SK-N-MC (cell line): ENCODE data around the gene TMED8.

Experiments used
- EZH2 ChIP-seq: fragments of 200-600 bp; sonication (generic); IDR thresholded peaks from one replicate; pipeline ENCODE4 v1.6.1; 2017; ENCODE audit warnings: antibody characterized with exemption
- FOXP2 ChIP-seq: optimal IDR thresholded peaks from 2 replicates; pipeline ENCODE3; 2011; ENCODE audit warnings: mild to moderate bottlenecking, moderate library complexity; ENCODE audit not compliant: insufficient read depth; ENCODE audit errors: extremely low read length, control extremely low read depth
- POLR2AphosphoS5 ChIP-seq: IDR thresholded peaks from 2 replicates; pipeline ENCODE4 v1.6.1; 2012; ENCODE audit warnings: mild to moderate bottlenecking, low read depth, low read length, borderline replicate concordance

DNA sequence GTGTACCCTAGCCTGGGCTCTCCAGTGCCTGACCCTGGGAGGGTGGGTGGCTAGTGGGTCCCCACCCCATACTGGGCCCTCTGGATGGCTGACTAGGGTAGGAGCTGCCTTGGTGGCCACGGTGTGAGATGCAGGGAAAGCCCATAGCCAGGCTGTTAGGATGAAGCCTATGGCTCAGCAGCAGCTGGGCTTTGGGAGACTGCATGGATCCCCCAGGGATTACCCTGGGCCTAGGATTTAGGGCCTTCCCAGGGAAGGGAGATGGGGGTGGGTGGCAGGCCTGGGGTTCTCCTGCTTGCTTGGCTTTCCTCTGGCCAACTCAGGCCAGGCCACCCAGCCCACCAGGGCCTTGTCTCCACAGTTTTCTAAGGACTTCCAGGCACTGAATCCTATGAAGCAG lies 49.8 kb downstream of the TMED8 start:
- TF ChIP-seq POLR2AphosphoS5 = no peak
- no peak for TF ChIP-seq EZH2
- no peak for TF ChIP-seq FOXP2
